PC-9 (cell line): ENCODE measurements around the gene AGAP1. TPM values are rescaled to one million over a fixed set of nuclear protein-coding genes. Genes with fewer than 3 reads are reported as not detected.

ENCODE experiments used
- BruUV-seq: library from RNA; stranded (reverse); fragments of 400-500 nt; replicated peaks from 2 replicates; lab custom pipeline; 2021; lab: Mats Ljungman, UMichigan
- CTCF ChIA-PET: fragments of 300-600 bp; sonication (Branson Sonifier 250); formaldehyde crosslinking; loops from one replicate; lab custom pipeline; 2022; ENCODE audit warnings: antibody characterized with exemption; lab: Charles Lee
- POLR2A ChIA-PET: fragments of 300-600 bp; sonication (Branson Sonifier 250); formaldehyde crosslinking; loops from one replicate; lab custom pipeline; 2022; ENCODE audit warnings: antibody characterized with exemption; ENCODE audit not compliant: unreplicated experiment; lab: Charles Lee
- DNase-seq, 2 experiments: peaks; one replicate each; pipeline versions ENCODE4 v3.0.0 to v3.0.0-alpha.2; 2015 to 2022; ENCODE audit warnings: mixed read lengths in 1 of 2
- H2AFZ ChIP-seq: fragments of 200-600 bp; sonication (generic); 2 replicates; pipeline ENCODE4 v1.8.1; 2017; ENCODE audit warnings: antibody characterized with exemption
- H3F3A ChIP-seq: fragments of 200-600 bp; sonication (generic); 2 replicates; pipeline ENCODE4 v1.8.1; 2017; ENCODE audit warnings: antibody characterized with exemption, mild to moderate bottlenecking, low read depth; ENCODE audit not compliant: insufficient read depth
- H3K27ac ChIP-seq: fragments of 200-600 bp; sonication (generic); 2 replicates; pipeline ENCODE4 v1.6.1; 2016; ENCODE audit warnings: mixed run types
- H3K27me3 ChIP-seq: fragments of 200-600 bp; sonication (generic); 2 replicates; pipeline ENCODE4 v1.6.1; 2016; ENCODE audit warnings: low read depth, mixed run types; ENCODE audit not compliant: insufficient read depth
- H3K36me3 ChIP-seq: fragments of 200-600 bp; sonication (generic); 2 replicates; pipeline ENCODE4 v1.6.1; 2016; ENCODE audit warnings: low read depth, mixed run types
- H3K4me1 ChIP-seq: fragments of 200-600 bp; sonication (generic); replicated peaks from 2 replicates; pipeline ENCODE4 v1.6.1; 2016; ENCODE audit warnings: mixed run types; ENCODE audit not compliant: insufficient read depth
- H3K4me2 ChIP-seq: fragments of 200-600 bp; sonication (generic); 2 replicates; pipeline ENCODE4 v1.6.1; 2017; ENCODE audit warnings: mixed run types
- H3K4me3 ChIP-seq: fragments of 200-600 bp; sonication (generic); 2 replicates; pipeline ENCODE4 v1.6.1; 2016; ENCODE audit warnings: mixed run types
- H3K79me2 ChIP-seq: fragments of 200-600 bp; sonication (generic); 2 replicates; pipeline ENCODE4 v1.6.1; 2017; ENCODE audit warnings: low read depth, mixed run types
- H3K9me2 ChIP-seq: fragments of 200-600 bp; sonication (generic); 2 replicates; pipeline ENCODE4 v1.8.1; 2017; ENCODE audit warnings: mild to moderate bottlenecking; ENCODE audit not compliant: insufficient read depth
- H3K9me3 ChIP-seq: fragments of 200-600 bp; sonication (generic); 2 replicates; pipeline ENCODE4 v1.8.1; 2016; ENCODE audit warnings: low read depth; ENCODE audit not compliant: insufficient read depth
- H4K20me1 ChIP-seq: fragments of 200-600 bp; sonication (generic); 2 replicates; pipeline ENCODE4 v1.8.1; 2017; ENCODE audit not compliant: insufficient read depth
- CTCF ChIP-seq: fragments of 200-600 bp; sonication (generic); conservative IDR thresholded peaks from 2 replicates; pipeline ENCODE4 v1.6.1; 2017; ENCODE audit warnings: mixed run types, antibody characterized with exemption, mild to moderate bottlenecking, moderate library complexity
- EZH2 ChIP-seq: fragments of 200-600 bp; sonication (generic); IDR thresholded peaks from 2 replicates; pipeline ENCODE4 v1.8.0; 2017; ENCODE audit warnings: antibody characterized with exemption, low read depth
- intact Hi-C: fragments of 100-400 bp; cut with micrococcal nuclease; formaldehyde crosslinking; loops from one replicate; pipeline ENCODE4 v1.10.0; 2022; ENCODE audit not compliant: unreplicated experiment
- total RNA-seq: library from RNA; stranded (reverse); gene quantifications from 2 replicates; pipeline ENCODE4 v1.2.3, GENCODE V29; 2021

The AGAP1 gene
- total RNA-seq, 1 experiment from 2014 or later, result 91.4 TPM

GRCh38 chr2:235479604-235480003 lies 14.2 kb upstream of the AGAP1 start:
- Histone ChIP-seq H3F3A (no peaks in the 10 kb centered on the region), H3K4me2 (no peak overlapping the region), H3K79me2 (no peaks in the 10 kb centered on the region), H3K4me1 (no peaks in the 10 kb centered on the region), H3K9me2 (no peaks in the 10 kb centered on the region), H3K27me3 (no peaks in the 10 kb centered on the region), H4K20me1 (no peaks in the 10 kb centered on the region), H2AFZ (no peak overlapping the region), H3K27ac (no peak overlapping the region), H3K36me3 (no peaks in the 10 kb centered on the region), H3K4me3 (no peak overlapping the region), H3K9me3 (no peaks in the 10 kb centered on the region)
- CTCF ChIA-PET, result no interaction called here
- intact Hi-C loops, result no loop called here
- BruUV-seq, result no TSS peak
- DNase-seq, result no peak
- TF ChIP-seq CTCF, result no peak
- TF ChIP-seq EZH2, result no peak
- POLR2A ChIA-PET, result interaction anchor here (0.6 kb wide), 1 partner anchor 337 kb away, joined by 13 read pairs; no protein-coding TSS in a partner anchor

- Histone ChIP-seq H3K79me2 (no peaks in the 10 kb centered on the region), H3K9me2 (no peaks in the 10 kb centered on the region), H3K27me3 (no peaks in the 10 kb centered on the region), H2AFZ (no peak overlapping the region), H3K36me3 (no peaks in the 10 kb centered on the region), H4K20me1 (no peaks in the 10 kb centered on the region), H3K4me3 (no peak overlapping the region), H3K4me2 (no peak overlapping the region), H3K9me3 (no peaks in the 10 kb centered on the region), H3K4me1 (peaks cover 5% of the 10 kb centered on the region; the same call in 1 of the 2 replicates), H3K27ac (no peak overlapping the region), H3F3A (no peaks in the 10 kb centered on the region)
- ChIA-PET POLR2A (interaction anchor here (0.6 kb wide), 1 partner anchor 811 kb away, joined by 3 read pairs; no protein-coding TSS in a partner anchor), CTCF (no interaction called here)
- no peak for DNase-seq
- TF ChIP-seq EZH2 (no peak), CTCF (no peak)
- intact Hi-C loops, result no loop called here
- no TSS peak for BruUV-seq
Measured at GRCh38 chr2:235480614-235481013, 13.2 kb upstream of the AGAP1 start.

- Histone ChIP-seq H3K27ac (no peak overlapping the region), H3K9me3 (peaks cover 3% of the 10 kb centered on the region; the same call in 1 of the 2 replicates), H3K27me3 (no peaks in the 10 kb centered on the region), H4K20me1 (no peaks in the 10 kb centered on the region), H3K4me1 (peaks cover 5% of the 10 kb centered on the region; the same call in 1 of the 2 replicates), H3K9me2 (no peaks in the 10 kb centered on the region), H2AFZ (no peak overlapping the region), H3K4me2 (no peak overlapping the region), H3K36me3 (no peaks in the 10 kb centered on the region), H3K79me2 (no peaks in the 10 kb centered on the region), H3F3A (no peaks in the 10 kb centered on the region), H3K4me3 (no peak overlapping the region)
- no peak for DNase-seq
- POLR2A ChIA-PET, result no interaction called here
- CTCF ChIA-PET, result no interaction called here
- intact Hi-C loops, result no loop called here
- BruUV-seq, result no TSS peak
- TF ChIP-seq EZH2 (no peak), CTCF (no peak)
Measured at GRCh38 chr2:235483313-235483712, 10.5 kb upstream of the AGAP1 start.
